RCC 7860 (cell line): ENCODE data around the gene GPR31.

ENCODE experiments used
- DNase-seq: peaks from one replicate; pipeline ENCODE4 v3.0.0-alpha.2; 2015; ENCODE audit warnings: low spot score
- FAIRE-seq: peaks from 2 replicates; lab custom pipeline; 2012; peaks lifted over from hg19 to GRCh38; lab: Jason Lieb, UNC

GPR31 gene

DNA sequence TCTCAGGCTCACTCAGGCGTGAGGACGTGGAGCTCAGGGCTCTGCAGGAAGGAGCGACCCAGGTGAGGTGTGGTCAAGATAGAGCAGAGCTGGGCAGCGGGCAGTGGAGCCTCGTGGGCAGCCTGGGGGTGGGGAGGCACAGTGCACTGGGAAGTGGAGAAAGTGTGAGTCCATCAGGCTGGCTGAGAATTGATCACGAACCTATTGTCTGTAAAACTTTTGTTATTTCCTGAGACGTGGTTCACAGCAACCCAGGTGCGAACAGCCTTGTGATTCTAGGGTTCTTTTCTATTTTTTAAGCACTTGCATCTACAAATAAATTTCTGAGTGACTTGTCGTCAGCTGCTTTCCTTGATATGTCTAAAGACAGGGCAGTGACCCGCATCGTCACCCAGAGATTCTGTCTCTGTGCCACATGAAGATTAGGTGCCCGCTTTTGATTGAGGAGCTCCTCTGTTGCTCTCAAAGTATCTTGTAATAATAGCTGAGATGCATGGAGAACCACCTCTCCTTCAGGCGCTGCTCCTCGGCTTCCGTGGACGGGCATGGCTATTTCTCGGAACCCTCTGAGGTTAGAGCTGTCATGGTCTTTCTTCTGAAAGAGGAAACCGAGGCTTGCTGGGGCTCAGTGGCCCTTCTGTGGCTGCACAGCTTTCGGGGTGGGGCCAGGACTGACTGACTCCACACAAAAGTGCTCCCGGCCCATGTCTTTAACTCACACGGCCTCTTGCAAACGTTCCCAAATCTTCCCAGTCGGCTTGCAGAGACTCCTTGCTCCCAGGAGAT lies 35.5 kb downstream of the GPR31 start:
- FAIRE-seq (no peak), DNase-seq (no peak)

- no peak for DNase-seq
Measured at GRCh38 chr6:167121335-167121841, 36.4 kb downstream of the GPR31 start.

DNA sequence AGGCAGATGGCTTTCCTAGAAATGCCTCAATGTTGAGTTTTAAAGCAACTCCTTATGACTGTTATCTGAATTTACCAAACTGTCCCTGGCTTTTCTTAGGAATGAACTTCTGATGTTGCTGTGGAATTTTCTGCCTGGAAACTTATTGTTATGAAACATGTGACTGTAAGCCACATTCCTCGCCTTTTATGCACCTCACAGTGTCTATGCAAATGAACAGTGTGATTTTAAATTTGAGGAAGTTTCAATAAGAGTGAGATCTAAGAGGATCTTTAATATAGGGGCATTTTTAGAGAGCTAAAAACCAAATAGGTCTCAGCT lies 37.2 kb downstream of the GPR31 start:
- DNase-seq (no peak), FAIRE-seq (no peak)

More at GRCh38 chr6:167121335-167121841, 36.4 kb downstream of the GPR31 start:
- no peak for FAIRE-seq

GRCh38 chr6:167119670-167120582 lies 37.9 kb downstream of the GPR31 start:
- FAIRE-seq (no peak), DNase-seq (no peak)

DNA sequence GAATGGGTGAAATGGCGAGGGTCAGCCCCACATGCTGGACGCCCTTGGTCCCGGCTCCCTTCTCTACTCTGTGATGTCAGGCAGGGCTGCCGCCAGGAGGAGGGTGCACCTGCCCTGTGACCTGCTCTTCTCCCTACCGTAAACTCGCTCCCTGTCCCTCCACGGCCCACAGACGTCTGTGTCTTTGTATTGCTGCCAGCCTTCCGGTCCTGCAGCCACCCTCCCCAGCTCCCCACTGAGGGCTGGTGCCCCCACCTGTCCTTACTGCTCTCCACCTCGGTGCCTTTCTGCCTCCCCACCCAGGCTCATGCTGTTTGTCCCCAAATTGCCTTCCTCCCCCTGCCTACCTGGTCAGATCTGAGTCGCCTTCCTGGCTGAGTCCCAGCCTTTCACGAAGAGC lies 38.9 kb downstream of the GPR31 start:
- FAIRE-seq, result no peak
- no peak for DNase-seq

DNA sequence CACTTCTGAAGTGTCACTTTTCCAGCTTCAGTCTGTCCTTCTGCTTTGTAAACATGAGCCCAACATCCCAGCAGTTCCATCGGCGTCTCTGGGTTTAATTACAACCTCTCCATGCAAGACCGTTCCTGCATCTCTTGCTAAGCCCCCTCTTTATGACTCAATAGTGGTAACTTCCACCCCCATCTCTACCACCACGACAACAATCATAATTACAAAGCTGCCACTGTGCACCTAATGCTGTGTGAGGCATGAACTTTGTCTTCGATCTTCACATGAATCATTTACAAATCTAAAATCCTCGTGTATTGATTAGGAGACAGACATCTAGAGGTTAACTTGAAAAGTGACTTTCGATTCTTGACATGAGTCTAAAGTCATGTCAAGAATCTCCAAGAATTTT lies 39.8 kb downstream of the GPR31 start:
- FAIRE-seq, result no peak
- no peak for DNase-seq

DNA sequence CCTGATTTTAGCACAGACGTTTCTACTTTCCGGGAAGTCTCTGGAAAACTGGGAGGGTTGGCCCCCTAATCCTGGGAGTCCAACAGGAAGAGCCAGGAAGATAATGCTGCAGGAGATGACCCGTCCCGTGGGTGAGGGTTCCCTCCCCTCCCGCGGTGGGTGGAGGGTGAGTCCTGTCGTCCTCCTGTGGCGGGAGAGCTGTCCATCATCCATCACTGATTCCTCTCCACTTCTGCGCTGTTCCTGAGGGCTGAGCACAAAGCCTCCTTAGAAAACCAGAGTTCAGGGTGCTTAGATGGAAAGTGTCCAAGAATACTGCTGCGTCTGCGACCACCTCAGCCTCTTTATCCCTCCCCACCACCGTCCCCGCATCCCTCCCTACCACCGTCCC lies 40.9 kb downstream of the GPR31 start:
- FAIRE-seq, result no peak
- DNase-seq, result no peak

GRCh38 chr6:167116109-167116837 lies 41.5 kb downstream of the GPR31 start:
- FAIRE-seq (no peak), DNase-seq (no peak)

GRCh38 chr6:167115054-167115453 lies 42.7 kb downstream of the GPR31 start:
- DNase-seq (no peak), FAIRE-seq (no peak)

DNA sequence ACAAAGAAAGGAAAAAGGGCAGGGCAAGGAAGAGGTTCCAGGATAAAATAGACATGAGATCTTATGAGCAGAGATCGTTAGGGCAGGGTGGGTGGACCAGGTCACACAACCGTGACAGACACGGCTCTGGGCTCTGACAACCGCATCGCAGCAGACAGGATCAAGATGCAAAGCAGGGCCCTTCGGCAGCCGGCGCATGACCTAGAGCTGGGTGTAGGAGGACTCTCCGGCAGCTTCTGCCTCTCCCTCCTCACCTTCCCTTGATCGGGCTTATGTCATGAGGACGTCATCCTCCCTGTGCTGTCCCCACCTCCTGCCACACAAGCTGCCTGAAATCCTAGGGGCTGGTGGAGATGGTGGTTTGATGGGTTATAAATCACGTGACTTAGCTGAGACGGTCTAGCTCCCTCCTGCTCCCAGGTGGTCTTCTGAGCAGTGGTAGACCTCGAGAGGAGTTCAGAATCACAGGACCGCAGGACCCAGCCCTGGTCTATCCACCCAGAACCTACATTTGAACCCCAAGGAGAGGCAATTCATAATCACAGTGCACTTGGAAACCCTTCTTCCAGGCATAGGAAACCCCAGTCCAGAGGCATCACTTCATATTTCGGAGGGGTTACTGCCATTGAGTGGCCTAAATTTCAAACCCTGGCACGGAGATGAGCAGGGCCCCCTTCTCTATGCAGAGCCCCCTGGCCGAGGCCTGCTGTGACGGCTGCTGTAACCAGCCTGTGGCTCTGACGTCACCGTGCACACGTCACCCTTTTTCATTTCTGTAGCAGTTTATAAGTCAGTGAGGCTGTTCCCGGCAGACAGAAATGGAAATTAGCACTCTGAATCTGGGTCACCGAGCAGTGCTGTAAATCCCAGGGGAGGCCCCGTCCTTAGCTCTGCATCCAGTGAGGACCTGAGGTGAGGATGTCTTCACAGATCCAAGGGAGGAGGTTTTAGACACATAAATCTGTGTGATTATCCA lies 43.6 kb downstream of the GPR31 start:
- FAIRE-seq, result no peak

GRCh38 chr6:167113047-167113754 lies 44.6 kb downstream of the GPR31 start:
- DNase-seq (no peak), FAIRE-seq (no peak)

More for the DNA sequence above, 43.6 kb downstream of the GPR31 start:
- DNase-seq, result no peak

DNA sequence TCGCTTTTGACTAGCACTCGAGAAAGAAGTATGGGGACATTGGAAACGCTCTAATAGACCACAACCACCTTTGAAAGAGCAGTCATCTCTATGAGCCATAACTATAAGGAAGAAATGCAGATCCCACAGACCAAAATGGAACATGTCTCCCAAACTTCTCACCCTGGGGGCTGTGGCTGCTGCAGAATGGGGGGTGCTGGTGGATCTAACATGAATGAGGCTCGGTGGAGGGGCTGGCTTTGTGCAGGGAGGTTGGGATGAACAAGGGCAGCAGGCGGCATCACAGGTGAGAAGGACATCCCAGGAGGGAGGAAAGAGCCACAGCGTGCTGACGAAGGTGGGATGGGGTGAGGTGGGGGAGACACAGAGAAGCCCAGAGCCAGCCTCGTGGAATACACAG lies 45.4 kb downstream of the GPR31 start:
- FAIRE-seq, result no peak
- no peak for DNase-seq

- no peak for DNase-seq
- FAIRE-seq, result no peak
Measured at GRCh38 chr6:167111597-167111996, 46.2 kb downstream of the GPR31 start.

- DNase-seq, result no peak
- FAIRE-seq, result no peak
Measured at GRCh38 chr6:167109651-167110050, 48.1 kb downstream of the GPR31 start.

GRCh38 chr6:167108278-167108677 lies 49.5 kb downstream of the GPR31 start:
- DNase-seq (no peak), FAIRE-seq (no peak)

DNA sequence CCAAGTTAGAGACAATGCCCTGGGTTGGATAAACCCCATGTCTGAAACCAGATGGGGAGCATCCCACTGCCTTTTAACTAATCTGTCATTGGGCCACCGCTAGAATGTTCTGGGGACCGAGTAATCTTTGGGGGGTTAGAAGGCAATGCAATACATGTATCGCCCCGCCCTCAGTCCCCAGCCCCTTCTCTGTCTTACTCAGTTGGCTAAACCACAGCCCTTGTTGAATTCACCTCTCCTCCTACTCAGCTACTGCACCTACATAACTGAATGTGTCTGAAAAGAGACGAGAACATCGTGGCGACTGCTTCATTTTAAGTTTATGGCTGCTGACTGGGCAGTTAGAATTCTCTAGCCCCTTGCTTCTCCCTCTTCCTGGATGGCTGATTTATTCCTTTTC lies 50.0 kb downstream of the GPR31 start:
- no peak for DNase-seq
- FAIRE-seq, result no peak

DNA sequence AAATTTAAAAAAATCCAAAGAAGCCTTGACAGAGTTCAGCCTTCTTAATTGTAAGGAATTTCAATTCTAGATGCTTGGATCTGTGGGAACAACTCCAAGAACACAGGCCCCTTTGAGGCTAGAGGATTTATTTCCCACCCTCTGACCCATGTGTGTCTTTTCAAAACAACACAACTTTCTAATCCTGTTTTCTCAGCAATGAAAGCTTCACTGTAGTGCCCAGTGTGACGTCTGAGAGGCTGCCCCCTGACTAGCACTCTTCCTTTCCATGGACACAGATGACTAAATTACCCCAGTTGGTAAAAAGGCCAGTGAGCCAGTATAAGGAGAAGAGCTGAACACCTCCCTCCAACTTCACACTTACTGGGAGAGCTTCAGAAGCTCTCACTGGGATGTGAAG lies 51.4 kb downstream of the GPR31 start:
- no peak for DNase-seq
- FAIRE-seq, result no peak
